ENCODE data around the gene TOPORS.
A peak's percentile ranks its signal among the peaks of the same experiment; 100 is the strongest.
"Not testable (repeated sequence)": the region's sequence is repeated elsewhere in the genome, so short reads cannot be mapped to it uniquely, and the experiment has no call there.

Gene TOPORS

DNA sequence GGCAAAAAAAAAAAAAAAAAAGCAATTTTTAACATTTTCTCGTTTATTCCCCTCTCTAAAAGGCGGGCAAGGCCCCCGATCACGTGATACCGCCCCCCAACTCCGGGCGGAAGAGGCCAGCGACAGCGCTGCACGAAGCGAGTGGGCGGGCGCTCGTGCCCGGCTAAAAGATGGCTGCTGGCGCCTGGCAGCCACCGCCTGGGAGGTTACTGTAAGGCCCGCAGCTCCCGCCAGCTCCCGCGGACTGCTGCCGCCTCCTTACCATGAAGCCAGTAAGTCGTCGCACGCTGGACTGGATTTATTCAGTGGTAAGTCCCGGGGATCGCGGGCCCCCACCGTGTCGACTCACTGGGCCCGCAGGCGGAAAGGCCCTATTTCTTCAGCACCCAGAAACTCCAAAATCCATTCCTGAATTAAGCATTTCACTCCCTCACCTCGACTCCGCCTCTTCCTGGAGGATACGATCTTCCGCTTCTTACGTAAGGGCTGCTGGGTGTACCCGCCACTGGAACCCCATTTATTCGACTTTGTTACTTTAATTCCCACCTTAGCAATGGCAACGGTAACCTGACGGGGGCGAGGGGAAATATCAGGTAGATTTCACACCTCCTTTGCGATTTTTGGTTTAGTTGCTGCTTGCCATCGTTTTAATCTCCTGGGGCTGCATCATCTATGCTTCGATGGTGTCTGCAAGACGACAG is at the start of gene TOPORS, which contains the start of gene SMIM27:
Gene TOPORS, minus strand, starts transcription at position 415 of the 701 bp plus-strand sequence. Its CDS starts 150 bp downstream, at position 265.
Gene SMIM27, plus strand, starts transcription at position 156 of the 701 bp plus-strand sequence. Its CDS starts 108 bp downstream, at position 264.
- DNase-seq: peak; percentile 89 to 90

GRCh38 chr9:32599021-32599420 is 46.6 kb upstream of the TOPORS start:
- DNase-seq: not testable (repeated sequence)

- DNase-seq: no peak
These were observed 44.5 kb upstream of the TOPORS start for GRCh38 chr9:32596936-32597335.

DNA sequence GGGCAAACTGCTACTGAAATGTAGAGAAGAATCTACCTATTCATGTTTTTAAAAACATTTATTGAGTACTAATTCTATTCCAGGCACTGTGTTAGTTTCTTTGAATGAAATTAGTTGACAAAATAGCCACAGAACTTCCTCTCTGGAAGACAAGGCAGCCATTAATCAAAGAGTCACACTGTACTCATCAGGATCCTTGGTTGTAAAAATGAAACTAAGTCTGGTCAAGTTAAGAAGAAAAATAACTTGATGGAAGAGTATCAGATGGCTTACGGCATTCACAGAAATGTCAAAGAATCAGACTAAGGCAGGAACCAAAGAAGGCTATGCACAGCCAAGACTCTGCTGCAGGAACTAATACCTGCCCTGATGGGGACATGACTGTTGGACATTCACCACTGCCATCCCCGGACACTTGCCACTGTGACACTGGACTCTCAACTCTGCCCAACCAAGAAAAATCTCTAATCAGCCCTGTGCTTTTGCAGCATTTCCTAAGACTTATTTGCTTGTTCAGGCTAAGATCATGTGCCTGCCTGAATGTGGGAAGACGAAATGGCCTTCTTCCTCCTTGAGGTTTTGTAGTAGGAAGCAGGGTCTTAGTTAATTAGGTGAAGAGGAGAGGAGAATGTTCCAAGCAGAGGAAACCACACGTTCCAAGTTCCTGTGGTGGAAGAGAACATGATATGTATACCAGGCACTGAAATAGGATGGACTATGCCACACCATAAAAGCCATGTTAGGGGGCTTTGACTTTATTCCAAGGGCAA is 43.9 kb upstream of the TOPORS start:
- no peak for DNase-seq

DNA sequence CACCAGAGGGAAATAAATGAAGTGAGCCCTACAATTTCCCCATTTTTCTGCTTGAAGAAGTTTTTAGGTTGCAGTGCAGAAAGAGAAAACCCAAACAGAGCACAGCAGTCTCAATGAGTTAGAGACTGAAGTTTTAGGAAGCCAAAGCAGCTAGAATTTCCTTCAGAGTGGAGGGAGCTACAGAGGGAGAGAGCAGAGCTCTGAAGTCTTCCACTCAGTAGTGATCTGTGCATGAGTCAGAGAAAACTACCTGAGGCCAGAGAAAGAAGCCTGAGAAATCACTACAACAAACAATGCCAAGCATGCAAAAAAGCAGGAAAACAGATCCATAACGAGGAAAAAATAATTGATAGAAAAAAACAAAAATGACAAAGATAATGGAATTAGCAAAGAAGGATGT is 38.5 kb upstream of the TOPORS start:
- DNase-seq: no peak

- DNase-seq: no peak
These were observed 38.1 kb upstream of the TOPORS start for GRCh38 chr9:32590476-32590875.

DNA sequence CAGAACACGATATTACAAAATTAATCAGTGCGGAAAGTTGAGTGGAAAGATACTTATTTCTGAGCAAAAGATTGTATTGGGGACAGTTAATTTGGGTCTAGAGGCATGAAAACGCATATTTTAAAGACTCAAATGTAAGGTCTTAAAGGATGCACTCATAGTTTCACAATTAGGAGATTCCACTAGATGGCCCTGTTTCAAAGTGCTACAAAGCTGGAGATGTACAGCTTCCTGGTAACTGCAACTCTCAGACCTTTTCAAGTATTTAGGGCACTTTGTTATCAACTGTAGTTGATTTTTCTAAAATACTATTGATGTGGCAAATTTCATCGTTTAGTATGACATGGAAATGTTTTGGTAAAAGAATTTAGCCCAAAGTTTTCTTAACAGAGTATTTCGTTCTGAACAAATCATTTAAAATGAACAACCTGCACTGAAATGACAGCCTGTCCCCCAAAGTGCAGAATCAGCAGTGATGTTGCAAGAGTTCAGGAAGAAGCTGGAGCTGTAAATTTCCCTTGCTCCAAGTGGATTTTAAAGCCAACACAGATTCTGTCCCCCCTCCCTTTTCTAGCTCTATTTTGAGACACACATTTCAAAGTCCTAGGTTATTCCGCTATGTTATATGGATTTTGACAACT is 36.8 kb upstream of the TOPORS start:
- no peak for DNase-seq

DNA sequence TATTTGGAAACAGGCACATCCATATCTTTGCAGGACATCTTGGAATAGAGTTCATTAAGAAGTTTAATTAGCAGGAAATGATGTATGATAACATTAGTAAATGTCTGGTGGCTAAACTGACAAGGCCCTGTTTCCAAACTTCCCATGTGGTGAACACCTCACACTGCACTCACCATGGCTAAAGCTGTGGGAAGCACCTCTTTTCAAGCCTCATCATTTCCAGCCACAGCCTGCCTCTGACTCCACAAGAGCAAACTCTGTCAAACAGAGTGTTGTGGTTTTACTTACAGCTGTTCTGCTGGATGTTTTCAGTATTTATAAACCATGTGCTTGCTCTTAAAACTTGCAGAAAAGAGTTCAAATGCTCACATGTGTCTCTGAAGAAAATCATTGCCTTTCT is 35.5 kb upstream of the TOPORS start:
- DNase-seq: no peak

DNA sequence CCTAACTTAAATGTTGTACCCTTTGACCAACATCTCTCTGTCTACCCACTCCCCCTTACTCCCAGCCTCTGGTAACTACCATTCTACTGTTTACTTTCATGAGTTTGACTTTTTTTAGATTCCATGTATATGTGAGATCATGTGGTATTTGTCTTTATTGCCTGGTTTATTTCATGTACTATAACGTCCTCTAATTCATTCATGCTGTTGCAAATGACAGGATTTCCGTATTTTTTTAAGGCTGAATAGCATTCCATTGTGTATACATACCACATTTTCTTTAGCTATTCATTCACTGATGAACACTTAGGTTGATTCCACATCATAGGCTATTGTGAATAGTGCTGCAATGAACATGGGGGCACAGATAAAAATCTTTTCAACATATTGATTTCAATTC is 32.4 kb upstream of the TOPORS start:
- DNase-seq: no peak

GRCh38 chr9:32581512-32582143 is 29.2 kb upstream of the TOPORS start:
- DNase-seq: peak in 1 of 2 experiments; percentile 9

DNA sequence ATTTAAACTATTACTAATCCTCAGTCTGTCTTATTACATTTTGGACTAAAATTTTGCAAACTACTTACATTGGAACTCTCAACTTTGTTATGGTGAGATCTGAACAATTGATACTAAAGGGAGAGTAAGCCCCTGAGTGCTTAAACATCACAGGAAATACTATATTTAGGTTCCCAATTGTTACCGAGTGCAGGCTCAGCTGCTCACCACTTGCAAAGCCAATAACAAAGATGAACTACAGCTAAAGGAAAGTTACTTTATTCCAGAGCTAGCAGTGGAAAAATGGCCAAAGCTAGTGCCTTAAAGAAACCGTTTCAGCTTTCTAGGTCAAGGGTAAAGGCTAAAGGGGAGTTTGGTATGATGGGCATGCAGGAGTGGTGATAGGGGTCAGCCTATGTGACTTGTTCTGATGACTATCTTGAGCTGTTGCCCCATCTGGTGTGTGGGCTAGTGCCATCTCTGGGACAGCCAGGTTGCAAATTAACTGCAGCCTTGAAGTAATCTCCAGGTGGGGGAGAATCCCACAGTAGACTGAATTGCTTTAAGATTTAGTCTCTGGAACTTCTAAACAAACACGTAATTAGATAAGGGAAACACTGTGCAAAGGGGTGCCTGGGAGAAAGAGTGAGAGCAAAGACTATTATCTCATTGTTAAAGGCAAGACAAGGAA is 28.4 kb upstream of the TOPORS start:
- no peak for DNase-seq

- DNase-seq: peak; percentile 65 to 71
These were observed 27.4 kb upstream of the TOPORS start for GRCh38 chr9:32579706-32580331.

DNA sequence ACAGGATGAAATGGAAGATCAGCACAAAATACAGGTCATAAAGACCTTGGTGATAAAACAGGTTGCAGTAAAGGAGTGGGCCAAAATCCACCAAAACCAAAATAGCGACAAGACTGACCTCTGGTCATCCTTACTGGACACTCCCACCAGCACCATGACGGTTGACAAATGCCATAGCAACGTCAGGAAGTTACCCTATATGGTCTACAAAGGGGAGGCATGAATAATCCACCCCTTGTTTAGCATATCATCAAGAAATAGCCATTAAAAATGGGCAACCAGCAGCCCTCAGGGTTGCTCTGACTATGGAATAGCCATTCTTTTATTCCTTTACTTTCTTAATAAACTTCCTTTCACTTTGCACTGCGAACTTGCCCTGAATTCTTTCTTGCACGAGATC is 26.6 kb upstream of the TOPORS start:
- no peak for DNase-seq

DNA sequence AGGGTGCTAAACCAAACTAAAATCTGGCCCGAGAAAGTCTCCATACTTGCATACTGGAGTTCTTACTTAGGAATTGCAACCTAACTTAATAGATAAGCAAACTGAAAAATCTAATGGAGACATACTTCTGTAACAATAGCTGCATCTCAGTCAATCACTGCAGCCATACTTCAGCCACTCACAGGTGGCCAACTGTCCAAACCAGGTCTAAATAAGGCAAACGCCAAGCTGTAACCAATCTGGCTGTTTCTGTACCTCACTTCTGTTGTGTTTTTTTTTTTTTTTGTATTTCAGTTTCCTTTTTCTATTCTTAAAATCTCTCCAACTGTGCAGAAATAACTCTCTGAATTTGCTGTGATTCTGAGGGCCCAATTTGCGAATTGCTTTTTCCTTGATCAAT is 24.9 kb upstream of the TOPORS start:
- DNase-seq: no peak

- no peak for DNase-seq
These were observed 22.5 kb upstream of the TOPORS start for GRCh38 chr9:32574858-32575257.

- DNase-seq: no peak
These were observed 21.4 kb upstream of the TOPORS start for GRCh38 chr9:32573821-32574220.

DNA sequence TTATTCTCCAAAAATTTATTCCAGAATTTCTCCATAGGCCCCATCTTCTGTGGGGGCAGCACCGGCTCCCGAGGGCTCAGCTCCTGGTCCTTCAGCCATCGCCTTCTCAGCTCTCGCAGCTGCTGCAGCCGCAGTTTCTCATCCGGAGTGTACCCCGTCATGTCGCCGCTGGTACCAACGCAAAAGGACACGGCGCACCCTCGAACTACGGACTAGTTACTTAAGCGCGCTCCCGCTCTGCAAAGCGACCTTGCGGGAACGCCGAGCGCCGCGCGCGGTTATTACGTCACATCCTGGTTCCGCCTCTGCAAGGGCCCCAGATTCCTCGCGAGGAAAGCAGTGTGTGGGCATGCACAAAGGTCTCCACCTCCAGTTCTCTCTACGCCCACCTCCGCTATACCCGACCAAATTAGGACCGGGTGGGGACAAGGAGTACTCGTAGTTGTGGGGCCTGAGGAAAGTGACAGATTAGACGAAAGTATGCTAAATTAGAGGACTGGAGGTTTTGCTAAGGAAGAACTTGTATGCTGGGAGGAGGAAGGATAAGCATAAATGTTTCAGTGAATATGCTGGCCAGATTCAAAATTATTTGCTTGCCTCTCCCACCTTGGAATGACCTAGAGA is 20.6 kb upstream of the TOPORS start, which contains the start of gene NDUFB6:
Gene NDUFB6, minus strand, starts transcription at position 260 of the 624 bp plus-strand sequence. Its CDS starts 99 bp downstream, at position 161.
- DNase-seq: peak; percentile 93 to 96

DNA sequence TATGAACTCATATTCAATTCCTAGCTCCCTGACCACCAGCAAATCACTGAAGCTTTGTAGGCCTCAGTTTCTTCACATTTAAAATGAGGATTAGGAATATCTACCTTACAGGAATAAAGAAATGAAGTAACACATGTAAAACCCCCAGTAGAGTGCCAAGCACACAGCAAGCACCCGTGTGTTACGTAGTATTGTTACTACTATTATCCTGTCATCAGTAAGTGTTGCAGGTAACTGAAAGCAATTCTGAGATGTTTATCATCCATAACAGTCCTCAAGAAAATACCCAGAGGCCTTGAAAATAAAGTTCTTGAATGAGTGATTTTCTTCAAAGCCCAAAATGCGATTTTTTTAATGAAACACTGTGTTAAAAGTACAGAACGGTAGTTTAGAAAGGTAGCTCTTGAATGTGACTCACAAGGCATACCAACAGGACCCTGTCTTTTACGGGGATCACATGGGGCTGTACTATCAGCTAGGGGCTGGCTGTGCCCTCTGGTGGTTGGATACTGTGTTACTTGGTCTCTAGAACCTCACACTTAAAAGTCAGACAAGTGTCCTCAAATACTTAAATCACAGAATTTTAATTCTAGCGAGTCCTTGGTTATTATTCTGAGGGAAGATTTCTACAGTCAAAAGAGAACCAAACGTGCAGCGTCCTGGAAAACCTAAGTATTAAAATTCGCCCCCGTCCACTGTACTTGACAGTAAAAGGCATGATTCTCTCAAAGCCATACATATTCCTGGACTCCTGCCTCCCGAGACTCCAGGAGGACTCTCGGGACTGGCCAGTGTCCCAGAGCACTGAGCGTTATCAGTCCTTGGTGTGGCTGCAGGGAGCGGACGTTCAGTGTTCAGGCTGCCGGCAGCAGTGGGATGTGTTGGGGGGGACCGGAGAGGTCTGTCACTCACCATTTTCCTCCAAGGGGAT is 19.8 kb upstream of the TOPORS start:
- DNase-seq: peak; percentile 58 to 81

DNA sequence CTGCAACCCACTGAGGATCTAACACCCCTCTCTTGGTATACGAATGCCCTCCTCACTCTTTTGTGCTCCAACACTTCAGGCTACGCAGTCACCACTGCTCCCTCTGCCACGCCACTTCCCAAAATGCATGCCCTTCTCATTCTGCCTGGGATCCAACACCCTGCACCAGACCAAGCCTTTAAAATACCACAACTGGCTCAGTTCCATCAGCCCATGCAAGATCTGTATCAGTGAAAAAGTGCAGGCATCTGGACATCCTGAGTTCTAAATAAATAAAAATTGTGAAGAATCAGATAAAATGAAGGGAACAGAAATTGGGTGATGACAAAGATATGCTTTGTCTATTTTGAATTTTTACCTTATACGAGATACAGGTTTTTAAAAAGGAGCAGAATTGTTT is 17.9 kb upstream of the TOPORS start:
- DNase-seq: no peak

GRCh38 chr9:32566770-32567169 is 14.4 kb upstream of the TOPORS start:
- DNase-seq: no peak

Data from stimulated activated CD4-positive, alpha-beta T cell treated with anti-CD3 and anti-CD28 coated beads, Interleukin-4, amount 100 ng/mL, for 4 hours (primary cell).